Neural cell (in vitro differentiated cells): ENCODE measurements around the gene GALNT10.

Source experiments
- EP300 ChIP-seq: fragments of 450-650 bp; conservative IDR thresholded peaks from 2 replicates; pipeline ENCODE4 v1.6.1; 2014; ENCODE audit warnings: antibody characterized with exemption, mild to moderate bottlenecking, moderate library complexity; ENCODE audit not compliant: poor library complexity, severe bottlenecking
- EZH2 ChIP-seq: fragments of 200-600, 300-800 bp; shearing (Covaris generic), sonication (generic); IDR thresholded peaks from 2 replicates; pipeline ENCODE4 v1.6.1; 2014; ENCODE audit warnings: antibody characterized with exemption, low read length, borderline replicate concordance, mild to moderate bottlenecking; ENCODE audit not compliant: insufficient read depth, poor library complexity, severe bottlenecking
- REST ChIP-seq: IDR thresholded peaks from 2 replicates; pipeline ENCODE4 v1.6.1; 2012; ENCODE audit warnings: borderline replicate concordance
- SMC3 ChIP-seq: fragments of 450-650 bp; conservative IDR thresholded peaks from 2 replicates; pipeline ENCODE4 v1.6.1; 2014; ENCODE audit warnings: antibody characterized with exemption, mild to moderate bottlenecking, moderate library complexity; ENCODE audit not compliant: poor library complexity
- TAF1 ChIP-seq: IDR thresholded peaks from 2 replicates; pipeline ENCODE4 v1.6.1; 2012; ENCODE audit warnings: low read depth
- TF ChIP-seq, protein P1 (sequence below): fragments of 450-650 bp; IDR thresholded peaks from 2 replicates; pipeline ENCODE4 v1.5.1; 2014; ENCODE audit warnings: antibody characterized with exemption, mild to moderate bottlenecking, moderate library complexity; ENCODE audit not compliant: poor library complexity, severe bottlenecking

- TF ChIP-seq REST (no peak), SMC3 (no peak), TAF1 (no peak), EP300 (no peak), EZH2 (no peak)
- TF ChIP-seq, protein P1, sequence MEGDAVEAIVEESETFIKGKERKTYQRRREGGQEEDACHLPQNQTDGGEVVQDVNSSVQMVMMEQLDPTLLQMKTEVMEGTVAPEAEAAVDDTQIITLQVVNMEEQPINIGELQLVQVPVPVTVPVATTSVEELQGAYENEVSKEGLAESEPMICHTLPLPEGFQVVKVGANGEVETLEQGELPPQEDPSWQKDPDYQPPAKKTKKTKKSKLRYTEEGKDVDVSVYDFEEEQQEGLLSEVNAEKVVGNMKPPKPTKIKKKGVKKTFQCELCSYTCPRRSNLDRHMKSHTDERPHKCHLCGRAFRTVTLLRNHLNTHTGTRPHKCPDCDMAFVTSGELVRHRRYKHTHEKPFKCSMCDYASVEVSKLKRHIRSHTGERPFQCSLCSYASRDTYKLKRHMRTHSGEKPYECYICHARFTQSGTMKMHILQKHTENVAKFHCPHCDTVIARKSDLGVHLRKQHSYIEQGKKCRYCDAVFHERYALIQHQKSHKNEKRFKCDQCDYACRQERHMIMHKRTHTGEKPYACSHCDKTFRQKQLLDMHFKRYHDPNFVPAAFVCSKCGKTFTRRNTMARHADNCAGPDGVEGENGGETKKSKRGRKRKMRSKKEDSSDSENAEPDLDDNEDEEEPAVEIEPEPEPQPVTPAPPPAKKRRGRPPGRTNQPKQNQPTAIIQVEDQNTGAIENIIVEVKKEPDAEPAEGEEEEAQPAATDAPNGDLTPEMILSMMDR: no peak
Observed at GRCh38 chr5:154370119-154370518, 179.6 kb downstream of the GALNT10 start.
